ENCODE data around the gene FLAD1. TPM values are rescaled to one million over a fixed set of nuclear protein-coding genes. Genes with fewer than 3 reads are reported as not detected.

Gene FLAD1
- total and polyA plus RNA-seq, 2 donors (not counting 1 experiment from before 2014, with no cell fraction given): 11.8 to 24.9 TPM

- H3K4me1 ChIP-seq (ENCODE audit: control insufficient read depth, extremely low read depth, insufficient read depth, low read length): peaks cover 26% of the 10 kb centered on the region
- no peak overlapping the region for H2AFZ ChIP-seq (ENCODE audit: low read length)
- no peaks in the 10 kb centered on the region for H4K20me1 ChIP-seq (ENCODE audit: control insufficient read depth, extremely low read depth, insufficient read depth, low read length)
- H3K9me3 ChIP-seq (ENCODE audit: control insufficient read depth, insufficient read depth, low read depth, low read length): no peaks in the 10 kb centered on the region
- peak; percentile 22 to 42 for DNase-seq (ENCODE audit: low read depth in 2 of 2)
- TF ChIP-seq CTCF (conservative IDR thresholded peaks at IDR 0.05 in 1 of 2, IDR thresholded peaks at IDR 0.05 in 1 of 2; ENCODE audit: low read depth in 1 of 2, low read length in 2 of 2) (no peak), EZH2 (IDR thresholded peaks at IDR 0.05; ENCODE audit: low read length, missing control alignments) (no peak)
- H3K4me2 ChIP-seq (ENCODE audit: extremely low read depth, insufficient read depth, low read length): peak overlapping the region; percentile 92
- H3K36me3 ChIP-seq (ENCODE audit: control insufficient read depth, insufficient read depth, low read length): no peaks in the 10 kb centered on the region
- H3K27ac ChIP-seq (ENCODE audit: insufficient read depth, low read length): peak overlapping the region; percentile 84
- H3K79me2 ChIP-seq (ENCODE audit: control insufficient read depth, insufficient read depth, low read length): peaks cover 16% of the 10 kb centered on the region
- H3K4me3 ChIP-seq (replicated peaks in 1 of 4; ENCODE audit: control extremely low read depth in 1 of 4, insufficient read depth in 1 of 4, low read depth in 3 of 4, low read length in 4 of 4): peak overlapping the region; percentile 83 to 96 (median 91)
- peak overlapping the region; percentile 62 for H3K9ac ChIP-seq (ENCODE audit: insufficient read depth, low read length)
- no peaks in the 10 kb centered on the region for H3K27me3 ChIP-seq (ENCODE audit: control insufficient read depth, insufficient read depth, low read length)
Measured at GRCh38 chr1:155003227-155003765, 20.2 kb downstream of the FLAD1 start.

- H2AFZ ChIP-seq (ENCODE audit: low read length): no peak overlapping the region
- peaks cover 26% of the 10 kb centered on the region for H3K4me1 ChIP-seq (ENCODE audit: control insufficient read depth, extremely low read depth, insufficient read depth, low read length)
- H3K9ac ChIP-seq (ENCODE audit: insufficient read depth, low read length): peak overlapping the region; percentile 62
- peaks cover 16% of the 10 kb centered on the region for H3K79me2 ChIP-seq (ENCODE audit: control insufficient read depth, insufficient read depth, low read length)
- TF ChIP-seq EZH2 (IDR thresholded peaks at IDR 0.05; ENCODE audit: low read length, missing control alignments): no peak
- no peak for TF ChIP-seq CTCF (conservative IDR thresholded peaks at IDR 0.05 in 1 of 2, IDR thresholded peaks at IDR 0.05 in 1 of 2; ENCODE audit: low read depth in 1 of 2, low read length in 2 of 2)
- DNase-seq (ENCODE audit: low read depth in 2 of 2): peak; percentile 59 to 61
- peak overlapping the region; percentile 83 to 96 (median 91) for H3K4me3 ChIP-seq (replicated peaks in 1 of 4; ENCODE audit: control extremely low read depth in 1 of 4, insufficient read depth in 1 of 4, low read depth in 3 of 4, low read length in 4 of 4)
- no peaks in the 10 kb centered on the region for H3K9me3 ChIP-seq (ENCODE audit: control insufficient read depth, insufficient read depth, low read depth, low read length)
- no peaks in the 10 kb centered on the region for H3K27me3 ChIP-seq (ENCODE audit: control insufficient read depth, insufficient read depth, low read length)
- no peaks in the 10 kb centered on the region for H4K20me1 ChIP-seq (ENCODE audit: control insufficient read depth, extremely low read depth, insufficient read depth, low read length)
- H3K4me2 ChIP-seq (ENCODE audit: extremely low read depth, insufficient read depth, low read length): peak overlapping the region; percentile 88
- peak overlapping the region; percentile 84 for H3K27ac ChIP-seq (ENCODE audit: insufficient read depth, low read length)
- H3K36me3 ChIP-seq (ENCODE audit: control insufficient read depth, insufficient read depth, low read length): no peaks in the 10 kb centered on the region
Measured at GRCh38 chr1:155003766-155004351, 20.7 kb downstream of the FLAD1 start.

DNA sequence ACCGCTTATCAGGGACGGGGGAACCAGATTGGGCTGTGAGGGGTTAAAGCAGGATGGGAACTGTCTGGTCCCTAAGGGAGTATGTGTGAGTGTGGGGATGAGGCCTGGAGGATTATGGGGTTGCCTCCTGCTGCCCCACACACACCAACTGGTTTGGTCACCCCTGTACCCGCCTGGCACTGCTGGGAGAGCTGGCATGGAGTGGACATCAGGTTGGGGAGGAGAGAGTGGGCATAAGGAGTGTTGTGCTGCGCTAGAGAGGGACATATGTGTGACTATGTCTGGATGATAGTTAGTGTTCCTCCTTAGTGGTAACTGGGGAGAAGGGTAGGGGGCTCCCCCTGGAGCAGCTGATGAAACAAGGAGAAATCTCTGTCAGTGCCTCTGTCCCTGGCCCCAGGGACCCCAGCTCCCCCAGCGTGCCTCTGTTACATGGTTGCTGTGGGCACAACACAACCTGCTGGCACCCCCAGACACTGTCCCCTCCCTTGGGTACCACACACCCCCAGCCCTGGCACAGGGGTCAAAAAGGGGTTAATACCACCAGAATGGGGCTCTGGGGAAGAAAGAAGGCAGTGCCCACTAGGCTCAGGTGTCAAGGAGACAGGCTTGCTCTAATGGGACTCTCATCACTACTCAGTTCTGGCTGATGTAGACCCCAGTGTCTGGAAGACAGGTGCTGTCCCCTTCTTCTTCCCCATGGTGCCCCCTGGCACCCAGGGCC, 21.4 kb downstream of the FLAD1 start:
- Histone ChIP-seq H4K20me1 (ENCODE audit: control insufficient read depth, extremely low read depth, insufficient read depth, low read length) (no peaks in the 10 kb centered on the region), H3K27me3 (ENCODE audit: control insufficient read depth, insufficient read depth, low read length) (no peaks in the 10 kb centered on the region), H3K36me3 (ENCODE audit: control insufficient read depth, insufficient read depth, low read length) (no peaks in the 10 kb centered on the region), H3K4me1 (ENCODE audit: control insufficient read depth, extremely low read depth, insufficient read depth, low read length) (peaks cover 24% of the 10 kb centered on the region), H3K4me2 (ENCODE audit: extremely low read depth, insufficient read depth, low read length) (peak overlapping the region; percentile 88), H2AFZ (ENCODE audit: low read length) (no peak overlapping the region), H3K27ac (ENCODE audit: insufficient read depth, low read length) (peak overlapping the region; percentile 84), H3K9ac (ENCODE audit: insufficient read depth, low read length) (peak overlapping the region; percentile 36), H3K9me3 (ENCODE audit: control insufficient read depth, insufficient read depth, low read depth, low read length) (no peaks in the 10 kb centered on the region), H3K79me2 (ENCODE audit: control insufficient read depth, insufficient read depth, low read length) (peaks cover 16% of the 10 kb centered on the region), H3K4me3 (replicated peaks in 1 of 4; ENCODE audit: control extremely low read depth in 1 of 4, insufficient read depth in 1 of 4, low read depth in 3 of 4, low read length in 4 of 4) (peak overlapping the region; percentile 74 to 96 (median 86))
- TF ChIP-seq CTCF (conservative IDR thresholded peaks at IDR 0.05 in 1 of 2, IDR thresholded peaks at IDR 0.05 in 1 of 2; ENCODE audit: low read depth in 1 of 2, low read length in 2 of 2) (no peak), EZH2 (IDR thresholded peaks at IDR 0.05; ENCODE audit: low read length, missing control alignments) (no peak)
- DNase-seq (ENCODE audit: low read depth in 2 of 2): peak in 1 of 2 donors; percentile 41

All from fibroblast of lung (primary cell).